DND-41 (cell line): Measurements from ENCODE around the gene FERD3L.

Experiments
- ATAC-seq: fragments of 200-7000 bp; cut with Tn5 transposase; 3 replicates; pipeline ENCODE4 v1.9.1; 2021; ENCODE audit warnings: low read depth; ENCODE audit not compliant: insufficient read depth
- DNase-seq: peaks from one replicate; pipeline ENCODE4 v3.0.0-alpha.2; 2020
- H2AFZ ChIP-seq: 2 replicates; pipeline ENCODE4 v1.6.0; 2012; ENCODE audit warnings: low read depth, low read length
- H3K27ac ChIP-seq: 2 replicates; pipeline ENCODE4 v1.5.1; 2012; ENCODE audit warnings: low read length, inconsistent platforms
- H3K27me3 ChIP-seq: fragments of 200-600 bp; sonication (generic); 2 replicates; pipeline ENCODE4 v1.6.0; 2012; ENCODE audit warnings: low read length, mild to moderate bottlenecking, inconsistent platforms; ENCODE audit not compliant: insufficient read depth, poor library complexity
- H3K36me3 ChIP-seq: 2 replicates; pipeline ENCODE4 v1.5.1; 2012; ENCODE audit warnings: low read length, inconsistent platforms; ENCODE audit not compliant: insufficient read depth
- H3K4me1 ChIP-seq: 2 replicates; pipeline ENCODE4 v1.5.1; 2012; ENCODE audit warnings: mild to moderate bottlenecking, low read length; ENCODE audit not compliant: insufficient read depth
- H3K4me2 ChIP-seq: 2 replicates; pipeline ENCODE4 v1.6.0; 2012; ENCODE audit warnings: mild to moderate bottlenecking, moderate library complexity, low read length, inconsistent platforms; ENCODE audit not compliant: insufficient read depth
- H3K4me3 ChIP-seq, 2 experiments: fragments of 200-600 bp in 1 of 2; shearing (Covaris generic) in 1 of 2; 2 replicates each; pipeline ENCODE4 v1.5.1; 2012 to 2016; ENCODE audit warnings: inconsistent platforms in 2 of 2, low read length in 2 of 2, mild to moderate bottlenecking in 2 of 2, low read depth in 1 of 2, moderate library complexity in 1 of 2
- H3K79me2 ChIP-seq: 2 replicates; pipeline ENCODE4 v1.6.0; 2012; ENCODE audit warnings: low read length, inconsistent platforms; ENCODE audit not compliant: insufficient read depth
- H3K9ac ChIP-seq: 2 replicates; pipeline ENCODE4 v1.6.0; 2012; ENCODE audit warnings: low read depth, mild to moderate bottlenecking, inconsistent platforms, low read length, moderate library complexity
- H3K9me3 ChIP-seq: 2 replicates; pipeline ENCODE4 v1.5.1; 2012; ENCODE audit warnings: low read length, moderate library complexity, mild to moderate bottlenecking, inconsistent platforms; ENCODE audit not compliant: insufficient read depth, severe bottlenecking
- H4K20me1 ChIP-seq: 2 replicates; pipeline ENCODE4 v1.6.0; 2012; ENCODE audit warnings: low read length; ENCODE audit not compliant: insufficient read depth
- EZH2 ChIP-seq: IDR thresholded peaks from 3 replicates; pipeline ENCODE4 v1.6.1; 2012; ENCODE audit warnings: borderline replicate concordance, low read depth, mild to moderate bottlenecking, moderate library complexity, low read length, inconsistent platforms; ENCODE audit not compliant: severe bottlenecking
- TF ChIP-seq, protein P1 (sequence below): IDR thresholded peaks from 2 replicates; pipeline ENCODE4 v1.5.1; 2012; ENCODE audit warnings: borderline replicate concordance, low read length, moderate library complexity, mild to moderate bottlenecking; ENCODE audit not compliant: poor library complexity, severe bottlenecking; ENCODE audit errors: extremely low read depth

FERD3L gene

GRCh38 chr7:19105546-19105945 lies 39.7 kb downstream of the FERD3L start:
- no peaks in the 10 kb centered on the region for H3K4me1 ChIP-seq
- no peaks in the 10 kb centered on the region for H3K27me3 ChIP-seq
- no peak overlapping the region for H3K27ac ChIP-seq
- DNase-seq (no peak), ATAC-seq (no peak)
- no peak overlapping the region for H3K9ac ChIP-seq
- peaks cover 4% of the 10 kb centered on the region for H3K9me3 ChIP-seq
- no peaks in the 10 kb centered on the region for H3K79me2 ChIP-seq
- no peak overlapping the region for H3K4me2 ChIP-seq
- TF ChIP-seq, protein P1, sequence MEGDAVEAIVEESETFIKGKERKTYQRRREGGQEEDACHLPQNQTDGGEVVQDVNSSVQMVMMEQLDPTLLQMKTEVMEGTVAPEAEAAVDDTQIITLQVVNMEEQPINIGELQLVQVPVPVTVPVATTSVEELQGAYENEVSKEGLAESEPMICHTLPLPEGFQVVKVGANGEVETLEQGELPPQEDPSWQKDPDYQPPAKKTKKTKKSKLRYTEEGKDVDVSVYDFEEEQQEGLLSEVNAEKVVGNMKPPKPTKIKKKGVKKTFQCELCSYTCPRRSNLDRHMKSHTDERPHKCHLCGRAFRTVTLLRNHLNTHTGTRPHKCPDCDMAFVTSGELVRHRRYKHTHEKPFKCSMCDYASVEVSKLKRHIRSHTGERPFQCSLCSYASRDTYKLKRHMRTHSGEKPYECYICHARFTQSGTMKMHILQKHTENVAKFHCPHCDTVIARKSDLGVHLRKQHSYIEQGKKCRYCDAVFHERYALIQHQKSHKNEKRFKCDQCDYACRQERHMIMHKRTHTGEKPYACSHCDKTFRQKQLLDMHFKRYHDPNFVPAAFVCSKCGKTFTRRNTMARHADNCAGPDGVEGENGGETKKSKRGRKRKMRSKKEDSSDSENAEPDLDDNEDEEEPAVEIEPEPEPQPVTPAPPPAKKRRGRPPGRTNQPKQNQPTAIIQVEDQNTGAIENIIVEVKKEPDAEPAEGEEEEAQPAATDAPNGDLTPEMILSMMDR: no peak
- no peak for TF ChIP-seq EZH2
- H3K4me3 ChIP-seq: no peak overlapping the region
- no peaks in the 10 kb centered on the region for H4K20me1 ChIP-seq
- no peak overlapping the region for H2AFZ ChIP-seq
- H3K36me3 ChIP-seq: no peaks in the 10 kb centered on the region

- ATAC-seq: no peak
- H3K27ac ChIP-seq: no peak overlapping the region
- peaks cover 4% of the 10 kb centered on the region for H3K9me3 ChIP-seq
- DNase-seq: no peak
- no peaks in the 10 kb centered on the region for H4K20me1 ChIP-seq
- no peaks in the 10 kb centered on the region for H3K27me3 ChIP-seq
- H3K4me2 ChIP-seq: no peak overlapping the region
- no peak overlapping the region for H3K4me3 ChIP-seq
- no peak overlapping the region for H2AFZ ChIP-seq
- H3K36me3 ChIP-seq: no peaks in the 10 kb centered on the region
- no peaks in the 10 kb centered on the region for H3K79me2 ChIP-seq
- no peaks in the 10 kb centered on the region for H3K4me1 ChIP-seq
- no peak overlapping the region for H3K9ac ChIP-seq
- TF ChIP-seq, protein P1: no peak
- no peak for TF ChIP-seq EZH2
Measured at GRCh38 chr7:19104811-19105210, 40.4 kb downstream of the FERD3L start.

DNA sequence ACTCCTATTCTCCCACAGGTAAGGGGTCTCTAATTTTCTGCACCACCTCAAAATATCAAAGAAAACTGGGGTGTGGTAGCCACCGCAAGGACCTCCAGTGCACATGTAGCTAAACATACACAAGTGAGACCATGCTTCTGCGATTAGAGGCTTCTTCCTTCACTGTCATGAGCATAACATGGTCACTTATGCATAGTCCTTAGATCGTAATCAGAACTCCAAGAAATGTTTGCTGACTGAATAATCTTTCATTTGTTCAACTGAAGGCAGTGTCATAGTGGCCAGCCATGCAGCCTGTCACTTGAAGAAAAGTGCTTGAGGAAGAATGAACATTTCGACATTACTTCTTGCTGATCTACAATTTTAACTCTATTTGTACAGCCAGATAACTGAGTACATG lies 42.3 kb downstream of the FERD3L start:
- no peaks in the 10 kb centered on the region for H4K20me1 ChIP-seq
- H3K36me3 ChIP-seq: no peaks in the 10 kb centered on the region
- H3K4me3 ChIP-seq: no peak overlapping the region
- TF ChIP-seq, protein P1: no peak
- no peak for TF ChIP-seq EZH2
- no peak overlapping the region for H3K27ac ChIP-seq
- ATAC-seq (no peak), DNase-seq (no peak)
- H3K79me2 ChIP-seq: no peaks in the 10 kb centered on the region
- H3K4me1 ChIP-seq: no peaks in the 10 kb centered on the region
- no peaks in the 10 kb centered on the region for H3K27me3 ChIP-seq
- H3K9me3 ChIP-seq: peaks cover 4% of the 10 kb centered on the region
- H2AFZ ChIP-seq: no peak overlapping the region
- H3K9ac ChIP-seq: no peak overlapping the region
- H3K4me2 ChIP-seq: no peak overlapping the region

DNA sequence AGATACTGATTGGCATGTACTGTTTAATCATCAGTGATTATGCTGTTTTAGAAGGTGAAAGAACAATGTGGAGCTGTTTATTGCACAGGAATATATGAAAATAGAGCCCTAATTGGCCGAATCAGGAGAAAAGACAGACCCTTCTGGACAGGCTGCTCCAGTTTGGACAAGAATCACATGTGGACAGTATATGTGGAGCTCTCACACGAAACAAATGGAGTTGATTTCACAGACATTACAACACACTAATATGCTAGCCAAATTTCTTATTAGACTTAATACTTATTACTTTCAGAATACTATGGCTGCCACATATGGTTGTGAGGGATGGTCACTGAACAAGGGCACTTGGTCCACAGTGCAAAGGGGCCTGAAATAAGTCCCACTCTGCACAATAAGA lies 43.3 kb downstream of the FERD3L start:
- Histone ChIP-seq H3K79me2 (no peaks in the 10 kb centered on the region), H3K4me1 (no peaks in the 10 kb centered on the region), H3K36me3 (no peaks in the 10 kb centered on the region), H3K9ac (no peak overlapping the region), H3K4me2 (no peak overlapping the region), H3K27ac (no peak overlapping the region), H3K27me3 (no peaks in the 10 kb centered on the region), H3K4me3 (no peak overlapping the region), H4K20me1 (no peaks in the 10 kb centered on the region), H2AFZ (no peak overlapping the region), H3K9me3 (peaks cover 4% of the 10 kb centered on the region)
- TF ChIP-seq, protein P1: no peak
- TF ChIP-seq EZH2: no peak
- no peak for DNase-seq
- no peak for ATAC-seq
